GM18520 (cell line): ENCODE data around the gene ASB3.
"Not testable (repeated sequence)": the region's sequence is repeated elsewhere in the genome, so short reads cannot be mapped to it uniquely, and the experiment has no call there.

Source experiments
- ATAC-seq: cut with Tn5 transposase; IDR thresholded peaks from one replicate; pipeline ENCODE4 v1.9.1; 2021; ENCODE audit not compliant: unreplicated experiment

Gene ASB3, protein sequence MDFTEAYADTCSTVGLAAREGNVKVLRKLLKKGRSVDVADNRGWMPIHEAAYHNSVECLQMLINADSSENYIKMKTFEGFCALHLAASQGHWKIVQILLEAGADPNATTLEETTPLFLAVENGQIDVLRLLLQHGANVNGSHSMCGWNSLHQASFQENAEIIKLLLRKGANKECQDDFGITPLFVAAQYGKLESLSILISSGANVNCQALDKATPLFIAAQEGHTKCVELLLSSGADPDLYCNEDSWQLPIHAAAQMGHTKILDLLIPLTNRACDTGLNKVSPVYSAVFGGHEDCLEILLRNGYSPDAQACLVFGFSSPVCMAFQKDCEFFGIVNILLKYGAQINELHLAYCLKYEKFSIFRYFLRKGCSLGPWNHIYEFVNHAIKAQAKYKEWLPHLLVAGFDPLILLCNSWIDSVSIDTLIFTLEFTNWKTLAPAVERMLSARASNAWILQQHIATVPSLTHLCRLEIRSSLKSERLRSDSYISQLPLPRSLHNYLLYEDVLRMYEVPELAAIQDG

DNA sequence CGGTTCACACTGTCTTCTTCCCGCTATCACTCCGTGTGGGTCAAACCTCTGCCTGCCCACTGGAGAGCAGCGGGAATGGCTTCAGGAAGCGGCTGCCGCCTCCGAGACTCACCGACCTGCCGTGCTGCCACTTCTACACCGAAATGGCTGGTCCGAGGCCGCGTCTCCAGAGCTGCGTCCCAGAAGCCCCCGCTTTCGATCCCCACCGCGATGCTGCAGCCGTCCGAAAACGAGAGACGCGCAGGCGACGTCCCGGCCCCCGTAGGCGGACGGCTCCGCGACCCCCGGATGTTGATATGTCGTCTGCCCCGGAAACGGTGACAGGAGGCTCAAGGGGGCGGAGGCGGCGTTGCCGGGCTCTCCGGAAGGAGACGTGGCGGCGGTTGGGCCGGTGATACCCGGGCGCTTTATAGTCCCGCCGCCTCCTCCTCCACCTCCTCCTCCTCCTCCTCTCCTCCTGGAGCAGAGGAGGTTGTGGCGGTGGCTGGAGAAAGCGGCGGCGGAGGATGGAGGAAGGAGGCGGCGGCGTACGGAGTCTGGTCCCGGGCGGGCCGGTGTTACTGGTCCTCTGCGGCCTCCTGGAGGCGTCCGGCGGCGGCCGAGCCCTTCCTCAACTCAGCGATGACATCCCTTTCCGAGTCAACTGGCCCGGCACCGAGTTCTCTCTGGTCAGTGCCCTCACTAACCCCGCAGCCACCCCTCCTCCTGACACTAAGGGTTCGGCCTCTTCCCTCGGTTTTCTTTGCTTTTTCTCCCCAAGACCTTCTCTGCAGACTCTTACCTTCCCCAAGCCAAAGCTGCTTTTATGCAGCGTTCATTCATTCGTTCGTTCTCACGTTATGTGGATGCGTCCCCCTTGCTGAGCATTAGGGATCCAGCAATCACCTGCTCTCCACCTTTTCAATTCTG is at the start of gene ASB3, which contains the start of gene ERLEC1:
ASB3 (minus strand) TSS at position 249 of the 909 bp plus-strand sequence. CDS start 21,381 bp downstream, outside the sequence.
ERLEC1 (plus strand) TSS at position 340 of the 909 bp plus-strand sequence; CDS start at position 507, 167 bp downstream.
- peak; percentile 93 for ATAC-seq

DNA sequence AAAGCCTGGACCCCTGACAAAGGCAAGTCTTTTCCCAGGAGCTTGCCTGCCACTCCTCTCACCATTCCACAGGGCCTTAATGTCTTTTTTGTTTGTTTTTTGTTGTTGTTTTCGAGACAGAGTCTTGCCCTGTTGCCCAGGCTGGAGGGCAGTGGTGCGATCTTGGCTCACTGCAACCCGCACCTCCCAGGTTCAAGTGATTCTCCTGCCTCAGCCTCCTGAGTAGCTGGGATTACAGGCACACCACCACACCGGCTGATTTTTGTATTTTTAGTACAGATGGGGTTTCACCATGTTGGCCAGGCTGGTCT is 43.2 kb upstream of the ASB3 start:
- ATAC-seq, result not testable (repeated sequence)

DNA sequence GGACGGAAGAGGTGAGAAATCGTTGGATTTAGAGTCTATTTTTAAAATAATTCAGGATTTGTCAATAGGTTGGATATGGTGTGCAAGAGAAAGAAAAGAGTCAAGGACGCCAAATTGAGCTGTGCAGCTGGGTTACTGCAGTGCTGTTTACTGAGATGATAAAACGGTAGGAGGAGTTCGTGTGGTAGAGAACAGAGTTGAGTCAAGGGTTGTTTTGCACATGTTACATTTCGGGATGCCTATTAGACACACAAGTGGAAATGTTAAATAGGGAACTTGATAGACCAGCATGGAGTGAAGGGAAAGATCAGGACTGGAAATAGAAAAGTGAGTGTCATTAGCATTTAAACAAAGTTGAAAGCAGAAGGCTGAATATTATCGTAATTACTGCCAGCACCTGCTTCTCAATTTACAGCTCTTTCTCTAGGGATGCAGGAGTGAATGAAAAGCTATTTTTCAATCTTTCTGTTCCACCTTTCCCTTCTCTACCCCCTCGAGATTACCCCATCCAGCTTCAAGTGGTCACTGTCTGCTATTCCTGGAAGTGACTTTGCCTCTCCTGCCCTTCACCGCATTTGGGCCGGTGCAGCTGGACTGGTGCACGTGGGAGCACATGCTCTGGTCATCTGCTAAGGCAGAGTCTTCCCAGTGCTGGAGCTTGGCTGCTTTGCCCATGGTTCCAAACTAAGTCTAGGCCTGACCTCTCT is 42.7 kb upstream of the ASB3 start:
- no peak for ATAC-seq

DNA sequence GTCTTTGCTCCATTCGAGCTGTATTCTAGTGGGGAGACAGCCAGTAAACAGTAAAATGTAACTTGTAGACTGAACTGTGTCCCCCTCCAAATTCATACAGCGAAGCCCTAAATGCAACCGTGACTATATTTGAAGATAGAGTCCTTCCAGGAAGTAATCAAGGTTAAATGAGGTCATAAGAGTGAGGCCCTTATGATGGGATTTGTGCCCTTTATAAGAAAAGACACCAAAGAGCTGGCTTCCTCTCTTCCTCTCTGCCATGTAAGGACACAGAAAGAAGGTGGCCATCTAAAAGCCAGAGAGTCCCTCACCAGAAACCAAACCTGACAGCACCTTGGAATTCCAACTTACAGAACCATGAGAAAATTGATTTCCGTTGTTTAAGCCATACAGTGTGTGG is 41.6 kb upstream of the ASB3 start:
- ATAC-seq, result no peak

DNA sequence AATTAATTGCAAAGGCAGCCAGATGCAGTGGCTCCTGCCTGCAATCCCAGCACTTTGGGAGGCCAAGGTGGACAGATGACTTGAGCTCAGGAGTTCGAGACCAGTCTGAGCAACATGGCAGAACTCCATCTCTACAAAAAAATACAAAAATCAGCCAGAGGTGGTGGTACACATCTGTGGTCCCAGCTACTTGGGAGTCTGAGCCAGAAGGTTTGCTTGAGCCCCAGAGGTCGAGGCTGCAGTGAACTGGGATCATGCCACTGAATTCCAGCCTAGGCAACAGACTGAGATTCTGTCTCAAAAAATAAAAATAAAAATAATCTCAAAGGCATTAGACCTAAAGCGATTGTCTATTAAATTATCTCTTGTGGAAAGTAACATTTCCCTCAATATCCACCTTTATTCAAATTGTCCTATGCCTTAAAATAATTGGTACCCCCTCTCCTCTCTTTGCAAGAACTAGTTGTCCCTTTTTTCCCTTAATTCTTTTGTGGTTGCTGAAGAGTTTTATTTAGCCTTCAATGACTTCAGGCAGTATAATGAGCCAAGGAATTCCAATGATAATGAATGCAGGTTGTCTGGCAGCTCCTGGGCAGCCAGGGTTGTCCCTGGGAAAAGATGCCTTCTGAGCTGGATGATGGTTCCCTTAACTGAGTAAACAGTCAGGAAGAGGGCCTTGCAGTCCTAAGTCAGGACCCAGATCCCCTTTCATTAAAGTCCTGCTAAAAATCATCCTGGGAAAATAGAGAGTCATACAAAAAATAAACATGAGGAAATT is 40.8 kb upstream of the ASB3 start:
- no peak for ATAC-seq

DNA sequence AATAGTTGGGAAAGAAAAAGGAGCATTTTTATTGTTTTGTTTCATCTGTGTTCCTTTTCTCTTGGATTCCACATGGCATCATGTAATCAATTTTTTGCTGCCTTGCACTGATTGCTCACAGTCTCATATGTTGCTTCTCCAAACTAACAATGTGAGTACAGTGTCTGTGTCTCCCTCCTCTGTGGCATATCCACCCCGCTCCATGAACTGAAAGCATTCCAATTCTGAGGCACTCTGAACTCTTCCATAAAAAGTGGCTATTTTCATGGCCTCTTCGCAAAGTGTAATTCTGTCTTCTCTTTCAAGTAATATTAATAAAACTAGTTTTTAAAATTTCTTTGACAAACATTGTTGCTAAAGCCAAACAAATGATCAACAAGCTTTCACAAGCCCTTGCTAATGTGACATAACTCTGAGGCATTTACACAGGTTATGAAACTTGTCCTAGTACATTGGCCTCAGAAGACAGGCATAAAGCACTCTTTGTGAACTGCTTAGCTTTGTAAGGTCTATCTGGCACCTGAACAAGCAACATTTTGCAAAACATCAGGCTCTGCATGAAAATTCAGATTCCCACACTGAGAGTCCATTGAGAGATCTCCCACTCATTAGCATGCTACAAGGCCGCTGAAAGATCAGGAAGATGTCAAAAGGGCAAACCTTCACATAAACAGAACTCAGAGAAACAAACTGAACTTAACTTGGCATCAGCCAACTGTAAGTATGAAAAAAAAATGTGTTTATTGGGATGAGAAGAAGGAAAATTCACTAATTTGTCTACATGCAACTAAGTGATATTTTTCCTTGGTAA is 40.0 kb upstream of the ASB3 start:
- no peak for ATAC-seq

DNA sequence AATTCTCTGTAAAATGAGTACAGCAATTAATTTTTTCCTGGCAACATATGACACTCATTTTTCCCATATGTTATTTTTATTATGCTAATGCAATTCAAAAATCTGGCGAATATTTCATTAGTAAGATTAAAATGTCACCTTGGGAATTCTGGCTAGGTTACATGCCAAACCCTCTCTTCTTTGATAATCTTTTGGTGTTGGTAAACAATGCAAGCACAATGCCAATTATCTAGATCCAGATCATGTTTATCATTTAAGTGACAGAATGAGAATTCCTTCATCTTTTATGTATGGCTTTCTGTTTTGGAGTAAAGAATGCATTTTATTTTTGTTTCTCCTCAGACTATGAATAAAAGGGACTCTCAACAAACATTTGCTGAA is 39.3 kb upstream of the ASB3 start:
- ATAC-seq, result no peak

DNA sequence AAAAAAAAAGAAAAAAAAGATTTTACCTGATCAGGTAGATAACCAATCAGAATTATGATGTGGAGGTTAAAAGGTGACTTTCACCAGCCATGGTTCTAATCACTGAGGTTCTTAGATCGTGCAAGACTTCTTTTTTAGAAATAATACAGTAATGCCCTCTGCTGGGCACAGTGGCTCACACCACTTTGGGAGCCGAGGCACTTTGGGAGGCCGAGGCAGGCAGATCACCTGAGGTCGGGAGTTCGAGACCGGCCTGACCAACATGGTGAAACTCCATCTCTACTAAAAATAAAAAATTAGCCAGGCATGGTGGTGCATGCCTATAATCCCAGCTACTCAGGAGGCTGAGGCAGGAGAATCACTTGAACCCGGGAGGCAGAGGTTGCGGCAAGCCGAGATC is 36.9 kb upstream of the ASB3 start:
- ATAC-seq, result not testable (repeated sequence)

DNA sequence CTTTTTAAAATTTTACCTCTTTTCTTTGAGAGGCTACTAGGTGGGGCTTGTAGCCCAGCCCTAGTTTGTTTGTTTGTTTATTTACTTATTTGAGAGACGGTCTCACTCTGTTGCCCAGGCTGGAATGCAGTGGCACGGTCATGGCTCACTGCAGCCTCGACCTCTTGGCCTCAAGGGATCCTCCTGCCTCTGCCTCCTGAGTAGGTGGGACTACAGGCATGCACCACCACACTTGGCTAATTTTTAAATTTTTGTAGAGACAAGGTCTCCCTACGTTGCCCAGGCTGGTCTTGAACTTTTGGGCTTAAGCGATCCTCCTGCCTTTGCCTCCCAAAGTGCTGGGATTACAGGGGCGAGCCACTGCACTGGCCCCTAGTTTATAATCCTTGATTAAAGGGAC is 35.1 kb upstream of the ASB3 start:
- ATAC-seq, result no peak

DNA sequence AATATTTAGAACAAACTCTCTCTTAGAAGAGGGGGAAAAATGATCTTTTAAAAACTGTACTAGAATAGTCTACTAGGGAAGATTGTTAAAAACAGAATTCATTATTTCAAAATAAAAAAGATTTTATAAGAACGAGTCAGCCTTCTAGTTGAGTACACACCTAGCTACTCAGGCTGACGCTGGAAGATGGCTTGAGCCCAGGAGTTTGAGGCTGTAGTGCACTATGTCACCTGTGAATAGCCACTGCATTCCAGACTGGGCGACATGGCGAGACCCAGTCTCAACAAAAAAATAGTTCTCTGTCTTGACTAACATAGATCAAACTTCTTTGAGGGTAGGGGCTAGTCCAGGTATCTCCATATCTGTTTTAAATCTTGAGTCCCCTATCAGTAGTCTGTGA is 34.0 kb upstream of the ASB3 start:
- no peak for ATAC-seq

DNA sequence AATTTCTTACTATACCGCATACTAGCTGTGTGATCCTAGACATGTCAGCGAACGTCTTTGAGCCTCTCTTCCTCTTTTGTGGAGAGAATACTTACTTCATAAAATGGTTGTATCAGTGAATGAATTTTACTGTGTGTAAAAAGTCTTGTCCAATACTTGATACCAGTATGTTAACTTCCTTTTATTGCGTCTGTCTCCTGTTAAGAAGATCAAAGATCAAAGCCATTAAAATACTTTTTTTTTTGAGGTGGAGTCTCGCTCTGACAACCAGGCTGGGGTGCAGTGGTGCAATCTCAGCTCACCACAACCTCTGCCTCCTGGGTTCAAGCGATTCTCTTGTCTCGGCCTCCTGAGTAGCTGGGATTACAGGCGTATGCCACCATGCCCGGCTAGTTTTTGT is 33.3 kb upstream of the ASB3 start:
- no peak for ATAC-seq

DNA sequence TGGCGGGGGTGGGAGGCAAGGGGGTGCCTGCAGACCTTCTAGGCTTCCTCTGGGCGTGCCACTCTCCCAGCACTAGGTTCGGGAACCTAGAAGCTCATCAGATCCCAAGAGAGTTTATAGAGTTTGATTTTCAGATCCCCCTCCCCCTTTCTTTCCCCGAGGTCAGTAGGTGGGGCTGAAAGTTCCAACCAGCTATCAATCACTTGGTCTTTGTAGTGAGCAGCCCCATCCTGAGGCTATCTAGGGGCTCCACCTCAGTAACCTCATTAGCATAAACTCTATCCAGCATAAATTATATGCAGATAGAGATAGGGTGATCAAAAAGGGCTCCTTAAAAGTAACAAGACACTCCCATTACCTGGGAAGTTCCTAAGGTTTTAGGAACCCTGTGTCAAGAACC is 32.9 kb upstream of the ASB3 start:
- ATAC-seq, result no peak

DNA sequence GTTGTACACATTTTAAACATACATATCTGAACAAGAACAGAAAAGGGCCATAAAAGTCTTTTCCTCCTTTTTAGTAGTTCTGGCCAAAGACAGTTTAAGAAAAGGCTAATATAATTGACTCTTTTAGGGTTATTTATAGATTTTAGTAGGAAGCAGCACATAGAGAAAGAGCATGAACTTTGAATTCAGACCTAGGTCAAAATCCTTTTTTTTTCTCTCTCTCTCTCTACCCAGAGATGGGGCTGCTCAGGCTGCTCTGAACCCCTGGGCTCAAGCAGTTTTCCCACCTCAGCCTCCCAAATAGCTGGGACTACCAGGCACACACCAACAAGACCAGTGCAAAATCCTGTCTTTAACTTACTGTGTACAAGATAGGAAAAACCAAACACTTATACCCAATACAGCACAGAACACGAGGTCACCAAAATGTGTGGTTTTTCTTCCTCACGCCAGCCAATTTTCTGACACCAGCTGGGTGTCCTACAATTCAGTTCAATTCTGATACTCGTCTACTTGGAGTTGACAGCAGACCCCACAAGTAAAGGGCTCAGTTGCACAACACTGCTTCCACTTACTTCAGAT is 32.2 kb upstream of the ASB3 start:
- ATAC-seq, result no peak

DNA sequence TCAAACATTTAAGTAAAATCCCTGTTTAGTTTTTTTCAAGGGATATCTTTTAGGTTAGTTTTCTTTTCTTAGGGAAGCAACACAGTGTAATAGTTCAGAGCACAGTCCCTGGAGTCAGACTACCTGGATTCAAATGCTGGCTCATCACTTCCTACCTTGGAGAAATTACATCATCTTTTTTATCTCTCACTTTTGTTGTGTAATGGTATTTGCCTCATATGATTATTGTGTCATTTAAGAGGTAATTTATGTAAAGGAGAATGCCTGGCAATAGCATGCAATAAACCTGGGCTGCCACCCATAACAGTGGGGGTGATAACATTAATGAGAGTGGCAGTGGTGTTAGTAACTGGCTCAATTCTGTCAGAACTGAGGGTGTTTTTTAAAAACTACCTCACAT is 26.4 kb upstream of the ASB3 start:
- no peak for ATAC-seq

DNA sequence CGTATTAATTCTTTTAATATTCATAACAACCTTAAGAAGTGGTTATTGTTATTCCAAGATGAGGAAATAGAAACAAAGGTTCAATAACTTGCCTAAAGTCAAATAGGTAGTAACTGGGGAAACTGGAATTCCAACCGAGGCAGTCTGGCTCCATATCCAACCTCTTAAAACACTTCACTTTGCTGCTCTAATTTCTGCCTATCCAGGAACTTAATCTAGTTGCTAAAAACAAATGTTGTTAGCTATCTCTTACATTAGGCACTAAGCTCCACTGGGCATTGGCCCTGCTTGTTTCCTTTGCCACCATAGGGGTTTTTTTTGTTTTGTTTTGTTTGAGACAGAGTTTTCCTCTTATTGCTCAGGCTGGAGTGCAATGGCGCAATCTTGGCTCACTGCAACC is 24.8 kb upstream of the ASB3 start:
- ATAC-seq, result no peak

DNA sequence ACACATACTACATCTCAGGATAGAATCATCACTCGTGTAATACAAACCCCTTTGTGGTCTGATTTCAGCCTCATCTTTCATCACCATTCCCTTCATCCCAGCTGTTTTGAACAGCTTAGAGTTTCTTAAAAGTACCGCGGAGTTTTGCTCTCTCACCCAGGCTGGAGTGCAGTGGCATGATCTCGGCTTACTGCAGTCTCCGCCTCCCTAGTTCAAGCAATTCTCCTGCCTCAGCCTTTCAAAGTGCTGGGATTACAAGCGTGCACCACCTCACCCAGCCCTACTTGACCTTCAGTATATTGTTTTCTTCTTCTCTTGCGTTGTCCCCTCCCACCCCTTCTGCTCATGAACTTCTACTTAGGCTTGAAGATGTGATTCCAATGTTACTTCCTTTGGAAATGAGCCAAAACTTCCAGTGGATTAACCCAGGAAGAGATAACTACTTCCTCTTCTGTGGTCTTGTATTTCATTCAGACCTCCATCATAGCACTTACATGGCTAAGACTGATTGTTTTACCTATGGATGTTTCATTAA is 15.9 kb upstream of the ASB3 start:
- ATAC-seq, result no peak

DNA sequence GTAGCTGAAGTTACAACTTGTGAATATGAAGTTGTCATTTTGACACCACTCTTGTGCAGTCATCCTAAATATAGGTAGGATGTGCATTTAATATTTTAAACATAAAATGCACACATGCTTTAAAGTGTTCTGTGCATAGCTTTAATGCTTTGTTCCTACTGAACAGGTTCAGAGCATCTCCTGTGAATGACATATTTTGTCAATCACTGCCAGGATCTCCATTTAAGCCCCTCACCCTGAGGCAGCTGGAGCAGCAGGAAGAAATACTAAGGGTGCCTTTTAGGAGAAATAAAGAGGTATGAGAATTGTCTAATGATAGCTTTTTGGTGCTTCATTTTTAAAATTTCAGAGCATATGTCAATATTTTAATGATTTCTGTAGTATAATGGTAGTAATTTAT is 14.8 kb upstream of the ASB3 start:
- ATAC-seq, result no peak

DNA sequence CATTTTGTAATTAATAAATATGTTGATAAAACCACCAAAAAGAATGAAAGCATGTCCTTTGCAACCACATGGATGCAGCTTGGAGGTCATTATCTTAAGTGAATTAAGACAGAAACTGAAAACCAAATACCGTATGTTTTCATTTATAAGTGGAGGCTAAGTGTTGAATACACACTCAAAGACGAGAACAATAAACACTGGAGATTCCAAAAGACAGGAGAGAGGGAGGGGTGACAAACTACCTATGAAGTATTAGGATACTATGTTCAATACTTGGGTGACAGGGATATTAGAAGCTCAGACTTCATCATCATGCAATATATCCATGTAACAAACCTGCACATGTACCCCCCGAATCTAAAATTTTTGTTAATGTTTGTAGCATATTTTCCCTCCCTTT is 7.1 kb upstream of the ASB3 start:
- no peak for ATAC-seq

DNA sequence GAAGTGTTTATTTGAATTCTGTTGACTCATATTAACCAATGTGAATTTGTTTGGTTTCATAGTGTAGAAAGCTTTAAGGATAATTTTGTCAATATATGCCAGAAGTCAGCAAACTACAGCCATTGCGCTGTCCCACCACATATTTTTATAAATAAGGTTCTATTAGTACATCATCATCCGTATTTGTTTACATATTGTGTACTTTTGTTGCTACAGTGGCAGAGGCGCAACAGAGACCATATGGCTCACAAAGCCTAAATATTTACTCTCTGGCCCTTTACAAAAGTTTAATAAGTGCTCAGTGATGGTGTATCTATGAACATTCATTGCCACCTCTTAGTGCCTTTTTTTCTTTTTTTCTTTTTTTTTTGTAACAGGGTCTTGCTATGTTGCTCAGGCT is 6.5 kb upstream of the ASB3 start:
- no peak for ATAC-seq
